HuH-7 (cell line): Measurements from ENCODE around the gene TNIK.

Experiments used
- DNase-seq: peaks from one replicate; pipeline ENCODE4 v3.0.0; 2011; ENCODE audit warnings: low spot score

The TNIK gene

DNA sequence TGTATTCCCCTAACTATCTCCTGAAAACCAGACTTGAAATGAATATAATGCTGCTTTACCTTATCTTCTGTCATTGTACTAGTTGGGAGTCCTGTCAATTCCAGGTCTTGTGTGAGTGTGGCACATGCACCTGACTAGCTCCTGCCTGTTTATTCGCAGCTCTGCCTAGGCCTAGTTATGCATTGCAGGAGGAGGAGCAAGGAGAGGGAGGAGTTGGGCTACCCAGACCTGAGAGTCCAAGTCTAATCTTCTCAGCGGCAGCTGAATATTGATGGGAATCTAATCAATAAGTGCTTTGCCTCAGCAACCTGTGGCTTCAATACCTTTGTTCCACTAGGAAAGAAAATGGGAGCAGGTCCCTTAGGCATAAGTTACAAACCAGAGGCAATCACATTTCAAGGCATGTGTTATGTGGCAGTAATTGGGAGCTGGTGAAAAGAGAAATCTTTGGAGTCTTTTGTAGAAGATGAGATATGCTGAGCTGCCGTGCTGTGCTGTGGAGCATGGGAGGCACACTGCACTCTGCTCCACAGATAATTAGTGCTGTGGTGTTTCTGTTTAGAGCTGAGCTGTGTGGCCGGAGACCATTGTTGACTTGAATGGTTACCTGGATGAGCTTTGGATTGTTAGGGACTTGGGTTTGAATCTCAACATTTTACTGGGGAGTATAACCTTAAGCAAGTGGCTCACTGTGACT is 433.5 kb downstream of the TNIK start, which contains the start of gene SLC2A2:
TSS of gene SLC2A2 (minus strand) at position 124 of the 697 bp plus-strand sequence. CDS start at position 74, 50 bp downstream.
- DNase-seq = no peak

DNA sequence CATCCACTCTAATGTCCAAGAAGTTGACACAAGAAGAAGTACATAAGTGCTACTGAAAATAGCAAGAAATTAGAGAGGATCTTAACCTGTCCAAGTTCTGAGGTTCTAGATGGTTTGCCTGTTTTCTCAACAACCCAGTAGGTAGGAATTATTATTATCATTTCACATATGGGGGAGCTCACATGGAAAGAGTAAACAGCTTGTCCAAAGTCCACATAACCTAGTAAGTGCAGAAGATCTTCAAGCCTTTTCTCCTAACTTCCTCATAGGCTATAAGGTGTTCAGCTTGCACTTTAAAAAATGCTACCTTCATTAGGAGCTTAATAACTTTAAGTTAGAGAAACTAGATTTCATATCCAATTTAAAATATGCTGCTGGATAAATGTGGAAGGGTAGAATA is 436.6 kb downstream of the TNIK start:
- DNase-seq = no peak

DNA sequence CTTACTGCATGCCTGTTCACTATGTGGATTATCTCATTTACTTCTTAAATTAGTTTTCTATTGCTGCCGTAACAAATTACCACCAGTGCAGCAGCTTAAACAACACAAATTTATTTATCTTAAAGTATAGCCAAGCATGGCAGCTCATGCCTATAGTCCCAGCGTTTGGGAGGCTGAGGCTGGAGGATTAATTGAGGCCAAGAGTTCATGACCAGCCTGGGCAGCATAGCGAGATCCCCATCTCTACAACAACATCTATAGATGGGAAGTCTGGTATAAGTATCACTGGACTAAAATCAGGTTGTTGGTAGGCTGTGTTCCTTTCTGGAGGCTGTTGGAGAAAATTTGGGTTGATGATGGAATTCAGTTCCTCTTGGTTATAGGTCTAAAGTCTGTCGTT is 438.8 kb downstream of the TNIK start:
- DNase-seq = no peak

DNA sequence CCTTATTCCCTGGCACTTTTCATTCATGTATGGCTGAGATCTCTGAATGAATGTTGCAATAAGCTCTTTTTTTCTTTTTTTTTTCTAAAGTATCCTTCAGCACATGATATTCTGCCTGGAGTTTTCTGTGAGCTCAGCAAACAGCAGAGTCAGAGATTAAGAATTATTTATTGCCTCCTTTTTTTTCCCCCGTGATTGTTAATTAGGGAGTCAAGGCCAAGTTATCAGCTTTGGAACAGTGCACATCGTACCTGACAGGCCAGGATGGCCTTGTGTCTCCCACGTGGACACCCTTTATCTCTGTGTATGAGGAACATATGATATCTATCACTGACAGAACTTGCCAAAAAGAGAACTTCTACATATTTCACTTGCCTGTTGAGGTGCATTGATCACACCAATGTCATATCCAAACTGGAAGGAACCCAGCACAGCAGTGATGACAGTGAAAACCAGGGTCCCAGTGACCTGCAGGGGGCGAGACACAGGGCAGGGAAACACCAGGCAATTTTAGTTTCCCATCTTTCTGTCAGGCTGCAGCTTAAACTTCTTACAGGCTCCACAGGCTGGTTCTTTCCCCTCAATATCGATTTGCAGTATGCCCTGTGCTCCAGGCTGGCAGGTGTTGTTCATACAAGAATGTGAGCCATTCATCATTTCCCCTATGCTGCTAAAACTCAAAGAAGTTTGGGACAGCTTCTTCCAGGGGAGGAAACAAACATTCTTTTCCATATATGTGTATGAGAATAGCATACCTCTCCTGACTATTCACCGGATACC is 441.9 kb downstream of the TNIK start:
- DNase-seq = peak; percentile 54

DNA sequence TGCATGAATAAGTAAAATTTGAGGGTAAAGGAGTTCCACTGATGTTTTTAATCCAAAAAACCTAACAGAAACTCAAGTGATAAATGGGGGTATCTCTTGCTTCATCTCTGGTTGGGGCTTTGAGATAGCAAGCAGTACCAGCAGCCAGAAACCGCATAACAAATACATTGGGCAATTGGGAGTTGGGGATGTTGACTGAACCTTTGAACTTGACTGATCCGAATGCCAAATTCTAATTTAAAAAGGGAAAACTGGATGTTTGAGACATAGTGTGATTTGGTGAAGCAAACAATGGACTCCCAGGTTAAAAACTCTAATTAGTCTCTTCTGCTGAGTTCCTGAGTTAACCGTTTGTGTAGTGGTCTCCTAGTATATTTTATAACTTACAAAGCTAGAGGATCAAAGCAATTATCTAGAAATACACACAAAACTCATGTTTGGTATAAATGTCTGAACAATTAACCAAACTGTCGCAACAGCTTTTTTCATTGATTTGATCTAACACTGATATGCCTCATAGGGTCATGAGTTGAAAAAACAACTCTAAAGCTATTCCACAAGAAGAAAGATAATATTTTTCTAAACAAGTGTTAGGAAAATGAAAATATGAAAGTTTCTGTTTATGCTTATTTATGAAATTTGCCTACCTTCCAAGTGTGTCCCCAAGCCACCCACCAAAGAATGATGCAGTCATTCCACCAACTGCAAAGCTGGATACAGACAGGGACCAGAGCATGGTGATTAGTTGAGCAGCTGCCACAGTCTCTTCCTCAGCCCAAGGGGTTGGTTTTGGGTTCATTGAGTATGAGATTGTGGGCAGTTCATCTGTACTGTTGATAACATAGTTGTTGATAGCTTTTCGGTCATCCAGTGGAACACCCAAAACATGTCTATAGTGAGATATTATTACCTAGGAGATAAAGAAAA is 446.1 kb downstream of the TNIK start:
- peak; percentile 42 for DNase-seq

DNA sequence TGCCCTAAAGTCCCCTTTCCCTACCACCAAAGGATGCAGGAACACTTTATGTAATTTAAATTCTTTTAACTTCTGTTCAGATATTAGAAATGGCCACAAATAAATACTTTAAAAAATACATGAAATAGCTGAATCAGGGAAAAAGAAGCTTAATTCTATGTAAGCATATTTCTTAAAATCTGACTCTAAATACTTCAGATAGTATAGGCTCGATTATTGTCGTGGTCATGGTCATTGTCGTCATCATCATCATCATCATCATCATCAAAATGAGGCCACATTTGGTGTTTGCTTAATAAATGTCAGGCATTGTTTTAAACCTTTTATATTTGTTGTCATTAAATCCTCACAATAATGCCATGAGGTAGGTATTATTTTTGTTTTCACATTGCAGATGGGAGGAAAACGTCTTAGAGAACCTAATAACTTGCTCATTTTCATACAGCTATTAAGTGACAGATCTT is 448.3 kb downstream of the TNIK start:
- no peak for DNase-seq
